HepG2 (cell line): ENCODE results near the gene AFF1. TPM values are rescaled to one million over a fixed set of nuclear protein-coding genes. Genes with fewer than 3 reads are reported as not detected.
A peak's percentile ranks its signal among the peaks of the same experiment; 100 is the strongest.

Source experiments
- CENPT ChIP-seq: sonication (generic); formaldehyde crosslinking; IDR thresholded peaks from 2 replicates; pipeline ENCODE4 v1.8.0; 2022; ENCODE audit warnings: low read depth, mild to moderate bottlenecking, moderate library complexity, missing genetic modification reagents
- NFIC ChIP-seq: IDR thresholded peaks from 2 replicates; pipeline ENCODE4 v1.6.1; 2012; ENCODE audit warnings: mild to moderate bottlenecking, low read length, inconsistent platforms
- NFKBIZ ChIP-seq: IDR thresholded peaks from 2 replicates; pipeline ENCODE4 v1.6.1; 2018; ENCODE audit warnings: missing genetic modification reagents, missing compliant biosample characterization
- PAXIP1 ChIP-seq: sonication (generic); formaldehyde crosslinking; conservative IDR thresholded peaks from 2 replicates; pipeline ENCODE4 v1.4.0; 2020; ENCODE audit warnings: mild to moderate bottlenecking, missing genetic modification reagents, moderate library complexity
- TCF12 ChIP-seq, 2 experiments: fragments of 450-650 bp in 1 of 2; sonication (generic) in 1 of 2; formaldehyde crosslinking in 1 of 2; IDR thresholded peaks; 2 replicates each; pipeline versions ENCODE4 v1.6.1 to v1.8.0; 2017 to 2022; ENCODE audit warnings: antibody characterized with exemption in 1 of 2, mild to moderate bottlenecking in 1 of 2, missing genetic modification reagents in 1 of 2, moderate library complexity in 1 of 2
- TOE1 ChIP-seq: sonication (generic); formaldehyde crosslinking; IDR thresholded peaks from 2 replicates; pipeline ENCODE4 v1.4.0; 2020; ENCODE audit warnings: mild to moderate bottlenecking, missing genetic modification reagents
- ZNF337 ChIP-seq: sonication (generic); formaldehyde crosslinking; IDR thresholded peaks from 2 replicates; pipeline ENCODE4 v1.5.1; 2020; ENCODE audit warnings: missing genetic modification reagents, low read depth, mild to moderate bottlenecking, borderline replicate concordance
- ZNF577 ChIP-seq: sonication (generic); formaldehyde crosslinking; IDR thresholded peaks from 2 replicates; pipeline ENCODE4 v1.4.0; 2020; ENCODE audit warnings: mild to moderate bottlenecking, low read depth, missing genetic modification reagents, borderline replicate concordance
- ZNF652 ChIP-seq: IDR thresholded peaks from 2 replicates; pipeline ENCODE4 v1.6.1; 2016; ENCODE audit warnings: low read depth, borderline replicate concordance
- ZNF747 ChIP-seq: sonication (generic); formaldehyde crosslinking; IDR thresholded peaks from 2 replicates; pipeline ENCODE4 v1.8.1; 2023; ENCODE audit warnings: missing genetic modification reagents, mild to moderate bottlenecking, borderline replicate concordance
- polyA plus RNA-seq, 8 experiments: library from polyadenylated mRNA; depleted of rRNA in 3 of 8; stranded (reverse) in 7 of 8; unstranded in 1 of 8; fragments of >200 nt; fragmentation: Illumina TruSeq in 4 of 8; extraction: Trizol in 4 of 8; gene quantifications; 2 replicates each; pipeline versions ENCODE4 v1.2.1 to v1.2.3, GENCODE V29; 2011 to 2016; ENCODE audit warnings: low read depth in 4 of 8, missing spikeins in 1 of 8, mixed read lengths in 1 of 8; ENCODE audit not compliant: insufficient read depth in 1 of 8
- total RNA-seq, 5 experiments: library from RNA; depleted of rRNA; stranded (reverse); fragments of >200 nt; fragmentation: Illumina TruSeq; extraction: Trizol; gene quantifications; 2 replicates each; pipeline ENCODE4 v1.2.3, GENCODE V29; 2016; ENCODE audit warnings: low read depth in 1 of 5
- TF ChIP-seq, protein P1 (sequence below): sonication (generic); formaldehyde crosslinking; IDR thresholded peaks from 2 replicates; pipeline ENCODE4 v1.4.0; 2020; ENCODE audit warnings: mild to moderate bottlenecking, missing genetic modification reagents
- TF ChIP-seq, protein P2 (sequence below): sonication (generic); formaldehyde crosslinking; IDR thresholded peaks from 2 replicates; pipeline ENCODE4 v1.8.0; 2022; ENCODE audit warnings: missing genetic modification reagents, mild to moderate bottlenecking, borderline replicate concordance
- TF ChIP-seq, protein P3 (sequence below): IDR thresholded peaks from 2 replicates; pipeline ENCODE4 v1.6.1; 2012; ENCODE audit warnings: low read depth, low read length, improper control_type of control experiment
- TF ChIP-seq, protein P4 (sequence below): IDR thresholded peaks from 2 replicates; pipeline ENCODE4 v1.6.1; 2016; ENCODE audit warnings: missing biosample characterization, missing genetic modification reagents, low read depth

Gene AFF1
- total and polyA plus RNA-seq, 2 of the 13 experiments (the other 11 are each of a cell fraction or from before 2014, with no cell fraction given): 15.5 to 15.9 TPM

DNA sequence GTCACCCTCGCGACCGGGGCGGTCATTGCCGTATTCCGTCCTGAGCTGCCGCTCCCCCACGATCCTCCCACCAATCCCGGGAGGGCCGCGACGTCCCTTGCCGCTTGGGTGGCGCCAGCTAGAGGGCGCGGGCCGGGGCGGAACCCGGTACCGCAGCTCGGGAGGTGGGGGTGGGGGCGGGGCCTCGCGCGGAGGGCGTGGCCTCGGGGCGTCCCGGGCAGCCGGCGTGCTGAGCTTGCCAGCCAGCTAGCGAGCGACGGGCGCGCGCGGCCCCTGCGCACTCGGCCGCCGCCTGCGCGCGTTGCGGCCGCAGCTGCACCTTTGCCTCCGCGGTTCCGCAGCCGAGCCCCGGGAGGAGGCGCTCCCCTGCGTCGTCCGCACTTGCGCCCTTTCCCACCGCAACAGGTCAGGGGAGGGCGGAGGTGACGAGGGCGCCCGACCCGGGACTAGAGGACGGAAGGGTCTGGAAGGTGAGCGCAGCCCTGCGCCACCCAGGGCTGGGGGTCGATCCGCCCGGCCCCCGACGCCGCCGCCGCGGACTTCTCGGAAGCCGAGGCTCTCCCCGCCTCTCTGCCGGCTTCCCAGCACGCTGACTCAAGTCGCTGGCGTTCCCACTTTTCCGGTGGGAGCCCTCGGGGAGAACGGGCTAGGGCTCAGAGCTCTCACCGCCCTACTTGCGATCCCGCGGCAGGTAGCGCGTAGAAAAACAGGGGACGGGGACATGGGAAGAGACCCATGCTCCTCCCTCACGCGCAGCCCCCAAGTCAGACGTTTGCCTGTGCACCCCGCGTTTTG lies at the start of gene AFF1 (continued):
- TF ChIP-seq TCF12 (IDR thresholded peaks at IDR 0.05) (no peak), TCF12 (CRISPR knock-in tag; IDR thresholded peaks at IDR 0.05) (peak; percentile 47; the same call in 1 of the 2 replicates), ZNF652 (CRISPR knock-in tag) (no peak), NFKBIZ (CRISPR knock-in tag) (peak; percentile 75; the same call in 1 of the 2 replicates), PAXIP1 (CRISPR knock-in tag) (peak; percentile 47; the same call in 1 of the 2 replicates), TOE1 (CRISPR knock-in tag) (no peak), ZNF337 (no peak), NFIC (no peak), ZNF747 (CRISPR knock-in tag) (peak; percentile 58; the same call in 1 of the 2 replicates), ZNF577 (CRISPR knock-in tag) (no peak), CENPT (CRISPR knock-in tag) (no peak; the same call in 1 of the 2 replicates)
- TF ChIP-seq, protein P1, sequence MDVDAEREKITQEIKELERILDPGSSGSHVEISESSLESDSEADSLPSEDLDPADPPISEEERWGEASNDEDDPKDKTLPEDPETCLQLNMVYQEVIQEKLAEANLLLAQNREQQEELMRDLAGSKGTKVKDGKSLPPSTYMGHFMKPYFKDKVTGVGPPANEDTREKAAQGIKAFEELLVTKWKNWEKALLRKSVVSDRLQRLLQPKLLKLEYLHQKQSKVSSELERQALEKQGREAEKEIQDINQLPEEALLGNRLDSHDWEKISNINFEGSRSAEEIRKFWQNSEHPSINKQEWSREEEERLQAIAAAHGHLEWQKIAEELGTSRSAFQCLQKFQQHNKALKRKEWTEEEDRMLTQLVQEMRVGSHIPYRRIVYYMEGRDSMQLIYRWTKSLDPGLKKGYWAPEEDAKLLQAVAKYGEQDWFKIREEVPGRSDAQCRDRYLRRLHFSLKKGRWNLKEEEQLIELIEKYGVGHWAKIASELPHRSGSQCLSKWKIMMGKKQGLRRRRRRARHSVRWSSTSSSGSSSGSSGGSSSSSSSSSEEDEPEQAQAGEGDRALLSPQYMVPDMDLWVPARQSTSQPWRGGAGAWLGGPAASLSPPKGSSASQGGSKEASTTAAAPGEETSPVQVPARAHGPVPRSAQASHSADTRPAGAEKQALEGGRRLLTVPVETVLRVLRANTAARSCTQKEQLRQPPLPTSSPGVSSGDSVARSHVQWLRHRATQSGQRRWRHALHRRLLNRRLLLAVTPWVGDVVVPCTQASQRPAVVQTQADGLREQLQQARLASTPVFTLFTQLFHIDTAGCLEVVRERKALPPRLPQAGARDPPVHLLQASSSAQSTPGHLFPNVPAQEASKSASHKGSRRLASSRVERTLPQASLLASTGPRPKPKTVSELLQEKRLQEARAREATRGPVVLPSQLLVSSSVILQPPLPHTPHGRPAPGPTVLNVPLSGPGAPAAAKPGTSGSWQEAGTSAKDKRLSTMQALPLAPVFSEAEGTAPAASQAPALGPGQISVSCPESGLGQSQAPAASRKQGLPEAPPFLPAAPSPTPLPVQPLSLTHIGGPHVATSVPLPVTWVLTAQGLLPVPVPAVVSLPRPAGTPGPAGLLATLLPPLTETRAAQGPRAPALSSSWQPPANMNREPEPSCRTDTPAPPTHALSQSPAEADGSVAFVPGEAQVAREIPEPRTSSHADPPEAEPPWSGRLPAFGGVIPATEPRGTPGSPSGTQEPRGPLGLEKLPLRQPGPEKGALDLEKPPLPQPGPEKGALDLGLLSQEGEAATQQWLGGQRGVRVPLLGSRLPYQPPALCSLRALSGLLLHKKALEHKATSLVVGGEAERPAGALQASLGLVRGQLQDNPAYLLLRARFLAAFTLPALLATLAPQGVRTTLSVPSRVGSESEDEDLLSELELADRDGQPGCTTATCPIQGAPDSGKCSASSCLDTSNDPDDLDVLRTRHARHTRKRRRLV (CRISPR knock-in tag): peak; percentile 55; the same call in 1 of the 2 replicates
- TF ChIP-seq, protein P2, sequence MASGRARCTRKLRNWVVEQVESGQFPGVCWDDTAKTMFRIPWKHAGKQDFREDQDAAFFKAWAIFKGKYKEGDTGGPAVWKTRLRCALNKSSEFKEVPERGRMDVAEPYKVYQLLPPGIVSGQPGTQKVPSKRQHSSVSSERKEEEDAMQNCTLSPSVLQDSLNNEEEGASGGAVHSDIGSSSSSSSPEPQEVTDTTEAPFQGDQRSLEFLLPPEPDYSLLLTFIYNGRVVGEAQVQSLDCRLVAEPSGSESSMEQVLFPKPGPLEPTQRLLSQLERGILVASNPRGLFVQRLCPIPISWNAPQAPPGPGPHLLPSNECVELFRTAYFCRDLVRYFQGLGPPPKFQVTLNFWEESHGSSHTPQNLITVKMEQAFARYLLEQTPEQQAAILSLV (CRISPR knock-in tag): peak; percentile 80; the same call in 1 of the 2 replicates
- TF ChIP-seq, protein P3, sequence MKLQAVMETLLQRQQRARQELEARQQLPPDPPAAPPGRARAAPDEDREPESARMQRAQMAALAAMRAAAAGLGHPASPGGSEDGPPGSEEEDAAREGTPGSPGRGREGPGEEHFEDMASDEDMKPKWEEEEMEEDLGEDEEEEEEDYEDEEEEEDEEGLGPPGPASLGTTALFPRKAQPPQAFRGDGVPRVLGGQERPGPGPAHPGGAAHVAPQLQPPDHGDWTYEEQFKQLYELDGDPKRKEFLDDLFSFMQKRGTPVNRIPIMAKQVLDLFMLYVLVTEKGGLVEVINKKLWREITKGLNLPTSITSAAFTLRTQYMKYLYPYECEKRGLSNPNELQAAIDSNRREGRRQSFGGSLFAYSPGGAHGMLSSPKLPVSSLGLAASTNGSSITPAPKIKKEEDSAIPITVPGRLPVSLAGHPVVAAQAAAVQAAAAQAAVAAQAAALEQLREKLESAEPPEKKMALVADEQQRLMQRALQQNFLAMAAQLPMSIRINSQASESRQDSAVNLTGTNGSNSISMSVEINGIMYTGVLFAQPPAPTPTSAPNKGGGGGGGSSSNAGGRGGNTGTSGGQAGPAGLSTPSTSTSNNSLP: no peak
- TF ChIP-seq, protein P4, sequence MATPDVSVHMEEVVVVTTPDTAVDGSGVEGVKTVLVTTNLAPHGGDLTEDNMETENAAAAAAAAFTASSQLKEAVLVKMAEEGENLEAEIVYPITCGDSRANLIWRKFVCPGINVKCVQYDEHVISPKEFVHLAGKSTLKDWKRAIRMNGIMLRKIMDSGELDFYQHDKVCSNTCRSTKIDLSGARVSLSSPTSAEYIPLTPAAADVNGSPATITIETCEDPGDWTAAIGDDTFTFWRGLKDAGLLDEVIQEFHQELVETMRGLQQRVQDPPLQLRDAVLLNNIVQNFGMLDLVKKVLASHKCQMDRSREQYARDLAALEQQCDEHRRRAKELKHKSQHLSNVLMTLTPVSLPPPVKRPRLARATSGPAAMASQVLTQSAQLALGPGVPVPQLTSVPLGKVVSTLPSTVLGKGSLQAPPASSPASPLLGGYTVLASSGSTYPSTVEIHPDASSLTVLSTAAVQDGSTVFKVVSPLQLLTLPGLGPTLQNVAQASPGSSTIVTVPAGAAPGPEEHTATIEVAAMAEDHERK (CRISPR knock-in tag): no peak
